Thyroid gland (tissue), 4 donors: Measurements from ENCODE around the gene IFT81. TPM values are rescaled to one million over a fixed set of nuclear protein-coding genes. Genes with fewer than 3 reads are reported as not detected.

ENCODE experiments used
- DNase-seq, 2 donors: peaks; one replicate each; pipeline ENCODE4 v3.0.0-alpha.2; 2019
- H3K27ac ChIP-seq, 3 donors: fragments of 200-600 bp; sonication (generic); 1 replicate in 2 of 3; 2 replicates in 1 of 3; pipeline ENCODE4 v1.5.1; 2016 to 2019; ENCODE audit warnings: mild to moderate bottlenecking in 1 of 3, moderate library complexity in 1 of 3
- H3K27me3 ChIP-seq: fragments of 200-600 bp; sonication (generic); one replicate; pipeline ENCODE4 v1.5.1; 2019
- H3K36me3 ChIP-seq, 2 donors: fragments of 200-600 bp; sonication (generic); one replicate each; pipeline ENCODE4 v1.5.1; 2016 to 2019
- H3K4me1 ChIP-seq, 2 donors: fragments of 200-600 bp; sonication (generic); one replicate each; pipeline ENCODE4 v1.5.1; 2017 to 2019
- H3K4me3 ChIP-seq, 3 donors: fragments of 200-600 bp; sonication (generic); replicated peaks in 1 of 3; 1 replicate in 2 of 3; 2 replicates in 1 of 3; pipeline ENCODE4 v1.5.1; 2016; ENCODE audit warnings: mild to moderate bottlenecking in 1 of 3
- H3K9me3 ChIP-seq: fragments of 200-600 bp; sonication (generic); one replicate; pipeline ENCODE4 v1.5.1; 2017
- CTCF ChIP-seq, 6 experiments: fragments of 200-600 bp in 3 of 6; fragments of 450-650 bp in 3 of 6; sonication (generic) in 3 of 6; IDR thresholded peaks; one replicate each; pipeline ENCODE4 v1.5.1; 2016 to 2019; ENCODE audit warnings: antibody characterized with exemption in 6 of 6, mild to moderate bottlenecking in 2 of 6, inconsistent platforms in 1 of 6, moderate library complexity in 1 of 6
- POLR2A ChIP-seq, 2 donors: fragments of 450-650 bp; IDR thresholded peaks; one replicate each; pipeline ENCODE4 v1.6.1; 2017; ENCODE audit warnings: antibody characterized with exemption in 2 of 2, mild to moderate bottlenecking in 2 of 2, moderate library complexity in 1 of 2
- WGBS, 2 donors: methylation state at CpG; one replicate each; pipeline ENCODE4 v1.1.5; 2017; 5-methylcytosine and 5-hydroxymethylcytosine counted together
- intact Hi-C: fragments of 100-400 bp; cut with DNase I; formaldehyde crosslinking; loops from one replicate; pipeline ENCODE4 v1.15.1; 2023
- total RNA-seq, 4 donors: library from RNA; depleted of rRNA; stranded (reverse); fragments of >200 nt; gene quantifications; one replicate each; pipeline ENCODE4 v1.2.3, GENCODE V29; 2016

IFT81 gene
- total RNA-seq, 4 donors from 2014 or later = 21.6 to 36.0 (median 29.5) TPM

- peaks cover 0 to 8% of the 10 kb centered on the region in 2 donors for H3K4me1 ChIP-seq
- TF ChIP-seq CTCF (IDR thresholded peaks at IDR 0.05) (no peak), POLR2A (IDR thresholded peaks at IDR 0.05) (no peak)
- H3K9me3 ChIP-seq = no peaks in the 10 kb centered on the region
- H3K27ac ChIP-seq = no peak overlapping the region
- no peaks in the 10 kb centered on the region for H3K27me3 ChIP-seq
- peaks cover 12 to 13% of the 10 kb centered on the region in 2 donors for H3K36me3 ChIP-seq
- 89 to 93% methylated on average over 2 of the region's 2 CpGs for WGBS, 2 donors
- DNase-seq = no peak
- no peak overlapping the region for H3K4me3 ChIP-seq
- intact Hi-C loops = no loop called here
Observed at GRCh38 chr12:110135806-110136205, 11.6 kb downstream of the IFT81 start.

GRCh38 chr12:110137786-110138185, 13.6 kb downstream of the IFT81 start:
- DNase-seq = no peak
- Histone ChIP-seq H3K27me3 (no peaks in the 10 kb centered on the region), H3K4me3 (no peak overlapping the region), H3K4me1 (peaks cover 0 to 8% of the 10 kb centered on the region in 2 donors), H3K36me3 (peaks cover 8 to 12% of the 10 kb centered on the region in 2 donors), H3K9me3 (no peaks in the 10 kb centered on the region), H3K27ac (no peak overlapping the region)
- TF ChIP-seq POLR2A (IDR thresholded peaks at IDR 0.05) (no peak), CTCF (IDR thresholded peaks at IDR 0.05) (no peak)
- intact Hi-C loops = no loop called here
- 88 to 94% methylated on average over 3 of the region's 3 CpGs for WGBS, 2 donors

GRCh38 chr12:110141389-110141788, 17.2 kb downstream of the IFT81 start:
- Histone ChIP-seq H3K36me3 (peaks cover 6 to 8% of the 10 kb centered on the region in 2 donors), H3K4me1 (no peaks in the 10 kb centered on the region), H3K27me3 (no peaks in the 10 kb centered on the region), H3K4me3 (no peak overlapping the region), H3K27ac (peak overlapping the region in 1 of 3 donors; percentile 15), H3K9me3 (no peaks in the 10 kb centered on the region)
- intact Hi-C loops = no loop called here
- TF ChIP-seq POLR2A (IDR thresholded peaks at IDR 0.05) = no peak
- TF ChIP-seq CTCF (IDR thresholded peaks at IDR 0.05) = no peak
- 79 to 84% methylated on average over 6 of the region's 6 CpGs for WGBS, 2 donors
- DNase-seq = no peak

DNA sequence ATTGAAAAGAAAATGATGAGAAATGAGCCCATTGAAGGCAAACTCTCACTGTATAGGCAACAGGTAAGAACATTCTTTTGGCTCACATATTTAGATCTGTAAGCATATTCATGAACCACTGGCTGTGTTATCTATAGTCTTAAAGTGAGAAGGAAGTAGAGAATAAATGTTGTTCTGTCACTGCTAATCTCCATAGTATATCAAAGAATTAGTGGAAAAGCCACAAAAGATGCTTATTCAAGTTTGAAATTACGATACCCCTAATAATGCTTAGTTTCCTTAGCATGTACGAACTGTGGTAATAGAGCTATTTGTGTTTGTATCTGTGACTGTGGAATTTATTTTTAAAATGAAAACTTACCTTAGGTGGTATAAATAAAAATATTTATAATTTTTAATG, 22.8 kb downstream of the IFT81 start:
- no peak for DNase-seq
- Histone ChIP-seq H3K27me3 (no peaks in the 10 kb centered on the region), H3K36me3 (peaks cover 0 to 6% of the 10 kb centered on the region in 2 donors), H3K27ac (no peak overlapping the region), H3K9me3 (no peaks in the 10 kb centered on the region), H3K4me1 (no peaks in the 10 kb centered on the region), H3K4me3 (no peak overlapping the region)
- WGBS, 2 donors = 96 to 98% methylated on average over 2 of the region's 2 CpGs
- intact Hi-C loops = no loop called here
- TF ChIP-seq POLR2A (IDR thresholded peaks at IDR 0.05) (no peak), CTCF (IDR thresholded peaks at IDR 0.05) (no peak)

GRCh38 chr12:110149086-110149660, 25.0 kb downstream of the IFT81 start:
- TF ChIP-seq CTCF (IDR thresholded peaks at IDR 0.05) = no peak
- TF ChIP-seq POLR2A (IDR thresholded peaks at IDR 0.05) = no peak
- H3K27ac ChIP-seq = no peak overlapping the region
- no peak for DNase-seq
- no peaks in the 10 kb centered on the region for H3K27me3 ChIP-seq
- WGBS, 2 donors = 95% methylated on average over 10 of the region's 10 CpGs
- no peaks in the 10 kb centered on the region for H3K9me3 ChIP-seq
- H3K36me3 ChIP-seq = peaks cover 0 to 6% of the 10 kb centered on the region in 2 donors
- intact Hi-C loops = no loop called here
- no peaks in the 10 kb centered on the region for H3K4me1 ChIP-seq
- no peak overlapping the region for H3K4me3 ChIP-seq
